ENCODE results near the gene NALCN. TPM values are rescaled to one million over a fixed set of nuclear protein-coding genes. Genes with fewer than 3 reads are reported as not detected.

NALCN gene
- total and polyA plus RNA-seq, 10 donors: 0.02 to 0.13 (median 0.09) TPM; not detected in 2

GRCh38 chr13:101454767-101455166, 38.5 kb upstream of the NALCN start:
- Histone ChIP-seq H3K27me3 (replicated peaks in 1 of 7) (peaks cover 0 to 32% (median 7%) of the 10 kb centered on the region in 7 donors), H3K9me3 (no peaks in the 10 kb centered on the region), H3K27ac (no peak overlapping the region), H3K36me3 (no peaks in the 10 kb centered on the region), H3K4me3 (no peak overlapping the region), H3K4me1 (peaks cover 0 to 17% (median 3%) of the 10 kb centered on the region in 6 donors)
- no peak for DNase-seq
- intact Hi-C loops (cut with DNase I; ENCODE audit: low total_unique reads): no loop called here
- TF ChIP-seq POLR2A (IDR thresholded peaks at IDR 0.05): no peak
- TF ChIP-seq POLR2AphosphoS5 (IDR thresholded peaks at IDR 0.05): no peak
- no peak for TF ChIP-seq CTCF (IDR thresholded peaks at IDR 0.05 in 8 of 11, conservative IDR thresholded peaks at IDR 0.05 in 3 of 11)
- WGBS, 5 donors: 62 to 85% (median 79%) methylated on average over 2 of the region's 2 CpGs

GRCh38 chr13:101453784-101454201, 37.5 kb upstream of the NALCN start:
- WGBS, 5 donors: 8 to 22% (median 17%) methylated on average over 16 to 41 of the region's 41 CpGs
- Histone ChIP-seq H3K27me3 (replicated peaks in 1 of 7) (peaks cover 0 to 32% (median 7%) of the 10 kb centered on the region in 7 donors), H3K36me3 (no peaks in the 10 kb centered on the region), H3K9me3 (no peaks in the 10 kb centered on the region), H3K27ac (no peak overlapping the region), H3K4me1 (peaks cover 0 to 17% (median 3%) of the 10 kb centered on the region in 6 donors), H3K4me3 (peak overlapping the region in 4 of 8 donors; percentile 14 to 58 (median 28))
- intact Hi-C loops (cut with DNase I; ENCODE audit: low total_unique reads): no loop called here
- TF ChIP-seq CTCF (IDR thresholded peaks at IDR 0.05 in 8 of 11, conservative IDR thresholded peaks at IDR 0.05 in 3 of 11): no peak
- TF ChIP-seq POLR2A (IDR thresholded peaks at IDR 0.05): no peak
- no peak for TF ChIP-seq POLR2AphosphoS5 (IDR thresholded peaks at IDR 0.05)
- DNase-seq: no peak

- 62 to 75% (median 73%) methylated on average over 18 of the region's 18 CpGs for WGBS, 5 donors
- no peak for DNase-seq
- Histone ChIP-seq H3K9me3 (no peaks in the 10 kb centered on the region), H3K36me3 (no peaks in the 10 kb centered on the region), H3K27ac (no peak within 1 kb of the TSS), H3K4me1 (peaks cover 0 to 17% (median 3%) of the 10 kb centered on the region in 6 donors), H3K4me3 (peak within 1 kb of the TSS in 4 of 8 donors; percentile 14 to 58 (median 28)), H3K27me3 (replicated peaks in 1 of 7) (peaks cover 0 to 32% (median 7%) of the 10 kb centered on the region in 7 donors)
- intact Hi-C loops (cut with DNase I; ENCODE audit: low total_unique reads): no loop called here
- TF ChIP-seq POLR2A (IDR thresholded peaks at IDR 0.05): no peak
Observed at GRCh38 chr13:101452519-101453485, 36.5 kb upstream of the NALCN start, which contains the start of gene ITGBL1. Gene ITGBL1, plus strand, starts transcription at chr13:101452675. Its CDS starts 159 bp downstream, at chr13:101452834.

- H3K27ac ChIP-seq: no peak overlapping the region
- intact Hi-C loops (cut with DNase I; ENCODE audit: low total_unique reads): no loop called here
- H3K36me3 ChIP-seq: no peaks in the 10 kb centered on the region
- peaks cover 0 to 17% (median 3%) of the 10 kb centered on the region in 6 donors for H3K4me1 ChIP-seq
- TF ChIP-seq CTCF (IDR thresholded peaks at IDR 0.05 in 8 of 11, conservative IDR thresholded peaks at IDR 0.05 in 3 of 11) (no peak), POLR2A (IDR thresholded peaks at IDR 0.05) (no peak), POLR2AphosphoS5 (IDR thresholded peaks at IDR 0.05) (no peak)
- H3K27me3 ChIP-seq (replicated peaks in 1 of 7): peaks cover 0 to 32% (median 7%) of the 10 kb centered on the region in 7 donors
- H3K4me3 ChIP-seq: no peak overlapping the region
- no peaks in the 10 kb centered on the region for H3K9me3 ChIP-seq
- DNase-seq: no peak
Observed at GRCh38 chr13:101451641-101452040, 35.3 kb upstream of the NALCN start.
